C4-2B (cell line): ENCODE results near the gene ZBTB49.
"Not testable (repeated sequence)": the region's sequence is repeated elsewhere in the genome, so short reads cannot be mapped to it uniquely, and the experiment has no call there.

Experiments used
- H3K27ac ChIP-seq: fragments of 450-650 bp; 2 replicates; pipeline ENCODE4 v1.5.1; 2017
- CTCF ChIP-seq: fragments of 450-650 bp; conservative IDR thresholded peaks from 2 replicates; pipeline ENCODE4 v1.5.1; 2017; ENCODE audit warnings: mild to moderate bottlenecking
- ZFX ChIP-seq: fragments of 450-650 bp; IDR thresholded peaks from 2 replicates; pipeline ENCODE4 v1.6.1; 2017

The ZBTB49 gene

GRCh38 chr4:4249866-4250265, 40.2 kb upstream of the ZBTB49 start:
- no peak overlapping the region for H3K27ac ChIP-seq
- TF ChIP-seq ZFX (no peak), CTCF (no peak)

GRCh38 chr4:4254199-4254598, 35.9 kb upstream of the ZBTB49 start:
- TF ChIP-seq ZFX, result no peak
- no peak for TF ChIP-seq CTCF
- no peak overlapping the region for H3K27ac ChIP-seq

DNA sequence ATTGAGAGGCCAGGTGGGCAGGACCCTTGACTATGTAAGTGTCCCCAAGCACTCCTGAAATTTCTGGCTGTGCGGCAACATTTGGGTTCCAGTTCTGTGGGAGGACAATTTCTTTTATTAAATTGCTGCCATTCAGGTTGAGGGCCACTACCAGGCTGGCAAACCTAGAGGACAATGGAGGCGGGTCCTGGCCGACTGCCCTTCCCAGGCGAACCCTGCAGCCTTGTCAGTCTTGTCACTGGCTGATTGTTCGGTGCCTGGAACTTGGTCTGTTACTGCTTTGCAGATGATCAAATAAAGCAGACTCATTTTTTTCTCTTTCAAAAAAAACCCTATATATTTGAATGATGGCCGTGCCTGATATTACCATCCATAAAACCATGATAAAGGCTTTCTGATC, 35.4 kb upstream of the ZBTB49 start:
- H3K27ac ChIP-seq, result no peak overlapping the region

GRCh38 chr4:4256799-4257198, 33.3 kb upstream of the ZBTB49 start:
- no peak for TF ChIP-seq CTCF
- TF ChIP-seq ZFX, result no peak
- H3K27ac ChIP-seq, result no peak overlapping the region

More for the DNA sequence above, 35.4 kb upstream of the ZBTB49 start:
- TF ChIP-seq CTCF (no peak), ZFX (no peak)

GRCh38 chr4:4257705-4258104, 32.3 kb upstream of the ZBTB49 start:
- not testable (repeated sequence) for H3K27ac ChIP-seq

GRCh38 chr4:4259484-4260100, 30.5 kb upstream of the ZBTB49 start:
- TF ChIP-seq CTCF (no peak), ZFX (no peak)

DNA sequence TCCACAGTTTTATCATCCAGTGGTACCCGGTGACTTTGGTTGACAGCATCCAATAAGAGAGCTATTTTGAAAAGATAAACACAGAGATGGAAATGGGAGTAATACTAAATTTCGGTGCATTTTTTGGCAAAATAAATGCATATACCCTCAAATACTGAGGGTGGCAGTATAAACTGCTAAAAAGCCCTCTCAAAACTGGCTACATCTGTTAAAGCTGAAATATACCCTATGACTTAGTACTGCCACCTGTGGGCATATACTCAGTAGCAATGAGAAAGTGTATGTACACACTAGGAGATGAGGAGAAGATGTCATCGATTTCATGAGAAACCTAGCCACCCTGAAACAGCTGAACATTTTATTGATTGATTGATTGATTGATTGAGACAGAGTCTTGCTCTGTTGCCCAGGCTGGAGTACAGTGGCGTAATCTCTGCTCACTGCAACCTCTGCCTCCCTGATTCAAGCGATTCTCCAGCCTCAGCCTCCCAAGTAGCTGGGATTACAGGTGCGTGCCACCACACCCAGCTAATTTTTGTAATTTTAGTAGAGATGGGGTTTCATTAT, 29.8 kb upstream of the ZBTB49 start:
- TF ChIP-seq CTCF, result peak; percentile 36
- no peak for TF ChIP-seq ZFX
- H3K27ac ChIP-seq, result no peak overlapping the region

More at GRCh38 chr4:4259484-4260100, 30.5 kb upstream of the ZBTB49 start:
- no peak overlapping the region for H3K27ac ChIP-seq

DNA sequence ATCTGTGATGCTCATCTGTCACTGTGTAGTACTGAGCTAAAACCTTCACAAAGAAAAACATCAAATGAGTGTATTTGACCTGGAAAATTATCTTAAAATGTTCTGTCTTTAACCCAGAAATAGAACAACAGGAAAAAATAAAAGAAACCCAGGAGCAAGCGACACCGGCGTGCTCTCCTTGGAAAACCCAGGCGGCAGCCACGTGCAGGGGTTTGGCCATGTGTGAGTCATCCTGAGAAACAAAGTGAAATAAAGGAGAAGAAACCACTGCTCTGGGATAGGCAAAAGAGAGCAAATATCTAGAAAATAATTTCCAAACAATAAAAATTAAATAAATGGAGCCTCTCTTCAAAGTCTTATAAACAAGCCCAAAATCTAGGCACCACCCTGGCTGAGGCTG, 22.1 kb upstream of the ZBTB49 start:
- H3K27ac ChIP-seq, result no peak overlapping the region
- TF ChIP-seq ZFX (no peak), CTCF (no peak)
